Stimulated activated CD8-positive, alpha-beta memory T cell treated with anti-CD3 and anti-CD28 coated beads, Interleukin-12 subunit alpha, Interleukin-12 subunit beta, amount 100 ng/mL, for 4 hours (primary cell): ENCODE results near the gene SLC28A2.
"Not testable (repeated sequence)": the region's sequence is repeated elsewhere in the genome, so short reads cannot be mapped to it uniquely, and the experiment has no call there.

ENCODE experiments used
- DNase-seq: peaks from one replicate; pipeline ENCODE4 v3.0.0-alpha.2; 2020; ENCODE audit warnings: low read depth

The SLC28A2 gene, protein sequence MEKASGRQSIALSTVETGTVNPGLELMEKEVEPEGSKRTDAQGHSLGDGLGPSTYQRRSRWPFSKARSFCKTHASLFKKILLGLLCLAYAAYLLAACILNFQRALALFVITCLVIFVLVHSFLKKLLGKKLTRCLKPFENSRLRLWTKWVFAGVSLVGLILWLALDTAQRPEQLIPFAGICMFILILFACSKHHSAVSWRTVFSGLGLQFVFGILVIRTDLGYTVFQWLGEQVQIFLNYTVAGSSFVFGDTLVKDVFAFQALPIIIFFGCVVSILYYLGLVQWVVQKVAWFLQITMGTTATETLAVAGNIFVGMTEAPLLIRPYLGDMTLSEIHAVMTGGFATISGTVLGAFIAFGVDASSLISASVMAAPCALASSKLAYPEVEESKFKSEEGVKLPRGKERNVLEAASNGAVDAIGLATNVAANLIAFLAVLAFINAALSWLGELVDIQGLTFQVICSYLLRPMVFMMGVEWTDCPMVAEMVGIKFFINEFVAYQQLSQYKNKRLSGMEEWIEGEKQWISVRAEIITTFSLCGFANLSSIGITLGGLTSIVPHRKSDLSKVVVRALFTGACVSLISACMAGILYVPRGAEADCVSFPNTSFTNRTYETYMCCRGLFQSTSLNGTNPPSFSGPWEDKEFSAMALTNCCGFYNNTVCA

DNA sequence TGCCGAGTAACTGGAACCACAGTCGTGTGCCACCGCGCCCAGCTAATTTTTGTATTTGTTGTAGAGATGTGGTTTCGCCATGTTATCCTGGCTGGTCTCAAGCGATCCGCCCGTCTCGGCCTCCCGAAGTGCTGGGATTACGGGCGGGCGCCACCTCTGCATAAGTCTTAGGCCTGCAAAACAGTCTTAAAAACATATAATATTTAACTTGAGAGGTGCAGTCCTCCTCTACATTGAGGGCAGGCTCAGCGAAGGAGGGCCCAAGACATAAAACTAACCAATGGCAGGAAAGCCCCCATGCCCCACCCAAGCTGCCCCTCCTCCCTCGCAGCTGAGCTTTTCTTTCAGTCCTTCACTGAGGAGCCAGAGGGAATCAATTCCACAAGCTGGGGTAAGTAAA is at the start of gene SLC28A2:
Gene SLC28A2, plus strand, starts transcription at position 347 of the 400 bp plus-strand sequence. CDS start 982 bp downstream, outside the sequence.
- DNase-seq: no peak

DNA sequence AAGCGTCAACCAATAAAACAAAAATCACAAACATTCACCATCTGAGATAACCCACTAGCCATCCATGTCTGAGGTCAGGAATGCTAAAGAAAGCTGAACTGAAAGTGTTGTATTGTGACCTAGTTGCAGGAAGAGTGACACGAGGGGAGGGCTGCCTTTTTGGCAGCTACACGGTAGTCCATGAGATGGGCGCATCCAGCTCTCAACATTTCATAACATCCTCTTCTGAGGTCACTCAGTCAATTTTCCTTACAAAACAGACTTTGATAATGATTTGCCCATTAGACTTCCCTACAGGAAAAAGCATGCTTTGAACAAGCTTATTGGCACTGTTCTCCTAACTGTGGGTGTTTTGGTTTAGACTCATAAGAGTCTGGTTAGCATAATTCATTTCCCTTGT is 48.9 kb upstream of the SLC28A2 start:
- no peak for DNase-seq

DNA sequence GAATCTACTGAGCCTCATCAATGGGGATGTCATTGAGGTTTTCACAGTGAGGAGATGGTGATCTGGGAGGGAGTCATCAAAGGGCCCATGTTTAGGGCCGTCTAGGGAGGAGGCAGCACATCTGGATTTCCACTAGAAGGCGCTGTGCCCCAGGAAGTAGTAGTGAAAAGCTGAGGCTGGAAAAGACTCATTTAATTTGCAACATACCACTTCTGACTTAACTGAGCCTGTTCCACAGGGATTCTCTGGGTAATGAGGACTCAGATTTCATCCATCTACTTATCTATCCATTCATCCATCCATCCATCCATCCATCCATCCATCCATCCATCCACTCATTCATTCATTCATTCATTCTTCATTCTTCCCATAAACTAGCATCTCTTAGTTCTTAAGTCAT is 46.8 kb upstream of the SLC28A2 start:
- no peak for DNase-seq

DNA sequence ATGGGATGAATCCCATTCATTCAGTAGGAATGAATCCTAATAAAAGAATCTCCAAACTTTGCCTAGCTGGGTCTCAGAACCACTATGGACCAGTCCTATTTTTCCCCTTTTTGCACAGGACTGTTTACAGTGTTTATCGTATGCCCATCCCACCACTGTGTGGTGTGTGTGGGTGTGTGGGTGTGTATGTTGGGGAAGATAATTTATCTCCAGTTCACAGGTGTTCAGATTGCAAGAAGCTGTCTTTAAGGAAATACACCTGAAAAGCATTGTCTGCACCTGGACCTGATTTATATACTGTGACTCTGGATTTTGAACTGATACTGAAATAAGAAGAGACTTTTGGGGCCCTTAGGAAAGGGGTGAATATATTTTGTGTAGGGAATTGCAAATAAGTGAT is 39.5 kb upstream of the SLC28A2 start:
- no peak for DNase-seq

DNA sequence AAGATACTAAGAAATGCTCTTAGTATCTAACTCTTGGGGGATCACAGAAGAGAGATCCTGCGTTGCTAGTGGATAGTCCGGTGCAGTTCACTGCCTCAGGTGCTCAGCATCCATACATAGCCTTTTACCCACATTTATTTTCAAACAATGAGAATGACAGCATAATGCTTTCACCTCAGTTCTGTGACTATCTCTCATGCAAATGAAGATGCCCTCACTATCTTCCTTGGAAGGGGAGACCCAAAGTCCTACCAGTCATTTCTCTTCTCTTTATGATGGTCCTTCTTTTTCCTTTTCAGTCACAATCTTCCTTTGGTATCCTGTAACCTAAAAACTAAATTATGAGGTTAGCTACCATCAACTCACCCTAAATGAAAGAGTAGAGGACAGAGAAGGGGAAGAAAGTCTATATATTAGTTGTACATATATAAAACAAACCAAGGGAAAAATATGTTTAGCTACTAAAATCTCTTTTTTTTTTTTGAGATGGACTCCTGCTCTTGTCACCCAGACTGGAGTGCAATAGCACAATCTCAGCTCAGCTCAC is 30.9 kb upstream of the SLC28A2 start:
- no peak for DNase-seq

DNA sequence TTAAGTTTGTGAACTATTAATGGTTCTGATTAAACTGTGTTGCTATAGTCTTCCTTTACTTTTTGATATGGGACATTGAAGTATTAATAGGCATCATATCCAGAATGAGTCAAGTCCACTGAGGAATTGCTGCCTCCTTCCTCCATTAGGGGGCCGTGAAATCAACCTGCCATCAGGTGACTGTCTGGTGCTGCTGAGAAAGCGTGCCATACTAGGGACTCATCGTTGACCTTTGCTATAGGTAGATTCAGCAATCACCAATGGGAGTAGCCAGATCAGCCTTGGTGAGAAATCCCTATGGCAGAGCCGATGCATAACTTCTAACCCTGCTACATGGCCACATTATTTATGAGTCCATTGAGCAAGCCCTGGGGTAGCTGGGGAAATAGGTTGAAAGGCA is 30.1 kb upstream of the SLC28A2 start:
- no peak for DNase-seq

DNA sequence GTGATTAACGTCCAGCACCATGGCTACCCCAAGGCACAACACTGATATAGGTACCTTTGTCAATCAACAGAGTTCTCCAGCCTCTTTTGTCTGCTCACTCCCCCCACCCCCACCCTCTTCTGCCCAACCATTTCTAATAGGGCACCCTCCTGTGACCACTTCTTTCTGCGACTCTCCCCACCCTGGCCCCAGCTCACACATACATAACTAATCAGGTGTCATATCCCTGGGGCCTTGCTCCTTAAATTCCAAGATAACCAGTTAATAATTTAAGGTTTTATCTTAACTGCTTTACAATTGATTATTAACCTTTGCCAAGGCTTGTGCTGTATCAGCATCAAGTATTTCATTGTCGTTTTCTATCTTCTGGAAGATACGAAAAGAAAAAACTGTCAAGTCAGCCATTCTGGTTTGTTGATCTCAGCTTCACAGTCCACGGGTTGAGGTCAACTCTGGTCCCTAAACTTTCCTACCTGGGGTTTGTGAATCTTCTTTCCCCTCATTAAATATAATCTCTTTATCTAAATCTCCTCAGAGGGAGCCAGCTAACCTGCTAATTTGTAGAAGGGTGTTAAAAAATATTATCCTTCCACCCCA is 27.3 kb upstream of the SLC28A2 start:
- DNase-seq: no peak

DNA sequence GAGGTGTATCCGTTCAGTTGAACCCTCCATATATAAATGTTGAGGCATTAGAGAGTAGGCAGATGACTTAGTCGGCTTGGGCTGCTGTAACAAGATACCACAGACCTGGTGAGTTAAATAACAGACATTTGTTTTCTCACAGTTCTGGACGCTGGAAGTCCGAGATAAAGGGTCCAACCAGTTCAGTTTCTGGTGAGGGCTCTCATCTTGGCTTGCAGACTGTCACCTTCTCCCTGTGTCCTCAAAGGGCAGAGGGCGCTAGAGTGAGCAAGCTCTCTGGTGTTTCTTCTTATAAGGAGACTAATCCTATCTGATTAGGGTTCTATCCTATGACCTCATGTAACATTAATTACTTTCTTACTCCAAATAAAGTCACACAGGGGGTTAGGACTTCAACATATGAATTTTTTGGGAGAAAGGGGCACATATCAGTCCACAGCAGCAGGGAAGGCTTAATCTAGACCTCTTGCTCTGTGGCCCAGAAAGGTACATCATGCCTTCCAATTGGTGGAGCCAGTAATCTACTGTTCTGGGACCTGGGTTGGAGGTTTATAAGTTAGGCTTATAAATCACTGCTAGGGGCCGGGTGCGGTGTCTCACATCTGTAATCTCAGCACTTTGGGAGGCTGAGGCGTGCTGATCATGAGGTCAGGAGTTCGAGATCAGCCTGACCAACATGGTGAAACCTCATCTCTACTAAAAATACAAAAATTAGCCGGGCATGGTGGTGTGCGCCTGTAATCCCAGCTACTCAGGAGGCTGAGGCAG is 26.3 kb upstream of the SLC28A2 start:
- no peak for DNase-seq

DNA sequence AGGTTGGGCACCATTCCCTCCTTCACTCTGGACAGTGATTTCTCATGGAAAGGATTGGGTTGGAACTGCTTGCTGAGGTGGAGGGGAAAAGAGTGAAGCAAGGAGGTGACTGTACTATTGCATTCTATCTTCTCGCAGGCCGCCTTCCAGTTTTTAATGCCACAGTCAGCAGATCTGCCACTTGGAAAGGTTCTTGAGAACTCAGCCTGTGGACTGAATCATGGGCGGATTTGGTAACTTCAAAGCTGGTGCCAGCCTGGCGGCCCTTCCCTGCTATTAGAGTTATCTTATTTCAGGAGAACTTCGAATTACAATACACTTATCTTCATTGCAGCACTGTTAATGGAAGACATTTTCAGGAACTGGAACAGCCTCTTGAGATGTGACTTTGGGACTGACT is 23.1 kb upstream of the SLC28A2 start:
- DNase-seq: no peak

DNA sequence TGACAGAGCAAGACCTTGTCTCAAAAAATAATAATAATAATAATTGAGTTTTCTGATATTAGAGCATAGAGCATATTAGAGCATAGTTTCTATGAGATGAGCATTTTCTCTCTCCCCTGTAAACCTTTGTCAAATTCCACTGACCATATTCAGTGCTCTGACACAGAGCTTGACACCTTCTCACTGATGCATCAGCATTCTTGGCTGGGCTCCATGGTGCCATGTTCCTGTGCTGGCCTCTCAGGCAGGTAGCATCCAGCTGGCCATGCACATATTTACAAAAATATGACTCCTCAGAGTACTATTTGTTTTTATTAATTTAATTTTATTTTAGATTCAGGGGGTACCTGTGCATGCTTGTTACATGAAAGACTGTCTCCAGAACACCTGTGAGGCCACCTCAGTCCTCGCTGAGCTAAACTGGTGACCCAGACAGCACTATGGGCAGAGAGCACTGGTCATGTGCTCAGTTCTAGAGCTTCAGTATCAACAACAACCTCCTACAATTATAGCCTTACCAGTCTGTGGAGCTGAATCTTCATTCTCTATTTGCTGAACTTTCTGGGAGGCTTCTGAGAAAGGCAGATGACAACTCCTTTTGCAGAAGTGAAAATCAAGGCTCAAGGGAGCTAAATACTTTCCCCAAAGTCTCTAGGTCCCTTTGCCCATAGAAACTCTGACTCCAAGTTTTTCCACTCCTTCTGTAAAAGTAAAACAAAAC is 21.6 kb upstream of the SLC28A2 start:
- no peak for DNase-seq

DNA sequence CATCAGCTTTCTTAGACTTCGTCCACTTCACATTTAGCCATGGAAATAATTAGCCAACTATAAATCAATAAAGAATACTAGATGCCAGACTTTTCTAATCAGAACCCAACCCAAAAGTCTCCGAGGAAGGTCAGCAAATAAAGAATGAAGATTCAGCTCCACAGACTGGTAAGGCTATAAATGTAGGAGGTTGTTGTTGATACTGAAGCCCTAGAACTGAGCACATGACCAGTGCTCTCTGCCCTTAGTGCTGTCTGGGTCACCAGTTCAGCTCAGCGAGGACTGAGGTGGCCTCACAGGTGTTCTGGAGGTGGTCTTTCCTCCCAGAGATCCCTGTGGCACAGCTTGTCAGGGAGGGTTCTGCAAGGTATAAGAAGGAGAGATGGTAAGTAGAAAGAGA is 20.9 kb upstream of the SLC28A2 start:
- DNase-seq: no peak

DNA sequence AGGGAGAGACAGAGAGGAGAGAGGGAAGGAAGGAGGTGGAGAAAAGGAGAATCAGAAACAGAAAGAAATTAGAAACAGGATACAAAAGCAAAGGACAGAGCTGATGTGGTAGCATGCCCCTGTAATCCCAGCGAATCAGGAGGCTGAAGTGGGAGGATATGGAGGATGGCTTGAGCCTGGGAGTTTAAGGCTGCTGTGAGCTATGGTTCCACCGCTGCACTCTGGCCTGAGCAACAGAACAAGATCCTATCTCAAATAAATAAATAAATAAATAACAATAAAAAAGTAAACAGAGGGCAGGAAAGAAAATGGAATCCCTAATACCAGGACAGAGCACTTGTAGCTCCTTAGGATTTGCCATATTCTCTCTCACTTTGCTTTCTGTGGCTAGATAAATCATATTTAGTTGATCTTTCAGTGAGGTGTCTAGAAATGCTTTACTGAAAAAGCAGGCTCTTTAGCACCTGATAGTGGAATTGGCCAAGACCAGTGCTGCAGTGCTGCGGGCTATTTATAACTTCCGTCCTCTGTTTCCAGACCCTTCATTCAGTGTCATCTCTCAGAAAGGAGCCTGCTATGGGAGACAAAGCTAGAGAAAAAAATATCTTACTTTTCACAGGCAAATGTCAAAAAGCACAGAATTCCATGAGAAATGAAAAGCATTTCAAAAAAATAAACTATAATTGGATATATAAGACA is 20.0 kb upstream of the SLC28A2 start:
- DNase-seq: no peak

DNA sequence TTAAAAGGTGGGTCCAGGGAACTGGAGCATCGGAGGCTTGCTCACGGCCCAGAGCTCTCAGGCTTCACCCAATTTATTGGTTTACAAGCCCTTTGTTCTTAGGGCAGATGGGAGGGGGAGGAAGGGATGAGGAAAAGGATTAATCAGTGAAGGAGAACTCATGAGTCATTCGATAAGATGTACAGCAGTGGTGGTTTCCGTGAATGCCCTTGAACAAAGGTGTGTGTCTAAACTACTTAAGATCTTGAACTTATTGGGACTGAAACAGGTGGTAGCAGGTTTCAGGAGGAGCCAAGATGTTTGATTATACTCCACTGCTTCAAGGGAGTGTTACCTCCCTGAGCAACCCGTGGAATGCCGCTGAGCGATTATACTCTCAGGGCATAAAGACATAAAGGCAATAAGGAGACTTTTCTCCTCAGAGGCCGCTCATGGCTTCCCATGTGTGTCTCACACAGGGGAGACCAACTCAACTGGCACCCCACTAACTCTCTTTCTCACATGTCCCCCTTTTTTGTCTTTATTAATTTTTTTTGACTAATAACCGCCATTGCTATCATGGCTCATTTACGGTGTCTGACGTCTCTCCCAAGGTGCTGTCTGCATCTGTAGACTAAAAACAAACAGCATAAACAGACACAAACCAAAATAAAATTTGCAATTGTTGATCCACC is 17.3 kb upstream of the SLC28A2 start:
- no peak for DNase-seq

DNA sequence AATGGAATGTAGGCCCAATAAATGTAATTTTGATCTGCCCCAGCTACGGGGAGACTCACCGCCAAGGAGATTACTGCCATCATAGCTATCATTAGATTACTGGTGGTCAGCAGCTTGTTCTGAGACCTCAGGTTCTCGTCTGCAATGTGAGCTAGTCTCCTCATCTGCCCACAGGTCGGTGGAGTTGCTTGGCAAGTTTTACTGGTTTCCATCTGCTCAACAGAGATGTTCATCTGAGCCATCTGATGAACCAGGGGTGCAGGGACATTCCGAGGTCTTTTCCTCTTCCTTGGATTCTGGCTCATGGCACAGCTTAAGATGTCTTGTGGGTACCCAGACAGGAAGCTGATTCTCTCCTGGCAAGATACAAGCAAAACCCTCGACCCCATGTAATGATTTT is 15.2 kb upstream of the SLC28A2 start:
- DNase-seq: not testable (repeated sequence)

DNA sequence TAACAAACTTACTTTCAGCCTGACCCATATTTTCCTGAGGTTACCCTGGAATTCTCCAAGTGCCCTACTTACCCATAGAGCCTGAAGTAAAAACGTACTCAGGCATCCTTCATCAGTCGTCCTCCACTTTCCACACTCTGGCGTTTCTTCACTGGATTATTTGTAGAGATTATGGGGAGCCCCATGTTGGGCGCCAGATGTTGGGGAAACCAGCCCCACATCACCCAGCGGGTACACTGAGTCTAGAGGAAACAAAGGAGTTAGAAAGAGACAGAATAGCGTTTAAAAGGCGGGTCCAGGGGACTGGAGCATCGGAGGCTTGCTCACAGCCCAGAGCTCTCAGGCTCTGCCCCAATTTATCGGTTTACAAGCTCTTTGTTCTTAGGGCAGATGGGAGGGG is 9.7 kb upstream of the SLC28A2 start:
- no peak for DNase-seq

DNA sequence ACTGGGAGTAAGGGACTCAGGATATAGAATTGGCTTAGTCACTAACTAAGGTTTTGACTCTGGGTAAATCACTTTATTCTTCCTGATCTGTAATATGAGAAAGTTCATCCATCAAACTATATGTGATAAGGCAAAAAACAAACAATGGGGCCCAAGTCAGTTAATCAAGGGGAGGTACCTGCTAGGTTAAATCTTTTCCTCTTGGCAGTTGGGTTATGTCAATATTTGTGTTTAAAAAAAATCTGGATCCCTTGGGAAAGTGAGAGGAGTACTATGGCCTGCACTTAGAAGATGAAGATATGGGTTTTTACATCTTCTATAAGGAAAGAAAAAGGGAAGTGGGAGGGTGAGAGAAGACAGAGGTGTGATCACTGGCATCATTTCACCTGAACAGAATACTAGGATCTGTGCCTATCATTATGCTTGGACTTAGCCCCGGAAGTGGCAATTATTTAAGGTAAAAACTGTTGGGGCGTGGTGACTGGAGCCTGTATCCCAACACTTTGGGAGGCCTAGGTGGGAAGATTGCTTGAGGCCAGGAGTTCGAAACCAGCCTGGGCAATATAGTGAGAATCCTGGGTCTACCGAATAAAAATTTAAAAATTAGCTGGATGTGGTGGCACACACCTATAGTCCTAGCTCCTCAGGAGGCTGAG is 2.8 kb upstream of the SLC28A2 start:
- no peak for DNase-seq

DNA sequence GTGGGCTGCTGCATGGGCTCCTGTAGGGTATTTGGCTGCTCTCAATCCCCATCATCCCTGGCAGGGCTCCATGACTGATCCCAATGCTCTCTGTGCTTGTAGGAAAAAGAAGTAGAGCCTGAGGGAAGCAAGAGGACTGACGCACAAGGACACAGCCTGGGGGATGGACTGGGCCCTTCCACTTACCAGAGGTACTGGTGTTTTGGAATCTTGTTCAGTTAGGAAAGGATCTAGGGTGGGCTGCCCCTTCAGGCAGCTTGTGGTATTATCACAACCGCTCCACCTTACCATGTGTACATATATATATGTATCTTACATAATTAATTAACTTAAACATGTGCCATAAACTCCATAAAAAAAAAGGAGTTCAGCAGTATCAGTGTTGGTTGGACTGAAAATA is 1.3 kb downstream of the SLC28A2 start:
- DNase-seq: no peak

DNA sequence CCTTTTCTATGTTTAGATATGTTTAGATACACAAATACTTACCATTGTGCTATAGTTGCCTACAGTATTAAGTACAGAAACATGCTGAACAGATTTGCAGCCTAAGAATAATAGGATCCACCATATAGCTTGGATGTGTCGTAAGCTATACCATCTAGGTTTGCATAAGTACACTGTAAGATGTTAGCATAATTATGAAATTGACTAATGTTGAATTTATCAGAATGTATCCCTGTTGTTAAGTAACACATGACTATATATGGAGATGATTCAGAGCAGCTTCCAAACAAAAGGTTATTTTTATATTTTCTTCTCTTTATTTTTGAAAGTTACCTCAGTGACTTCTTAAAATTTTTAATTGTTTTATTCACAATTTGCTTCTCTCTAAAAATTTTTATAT is 2.4 kb downstream of the SLC28A2 start:
- DNase-seq: no peak

DNA sequence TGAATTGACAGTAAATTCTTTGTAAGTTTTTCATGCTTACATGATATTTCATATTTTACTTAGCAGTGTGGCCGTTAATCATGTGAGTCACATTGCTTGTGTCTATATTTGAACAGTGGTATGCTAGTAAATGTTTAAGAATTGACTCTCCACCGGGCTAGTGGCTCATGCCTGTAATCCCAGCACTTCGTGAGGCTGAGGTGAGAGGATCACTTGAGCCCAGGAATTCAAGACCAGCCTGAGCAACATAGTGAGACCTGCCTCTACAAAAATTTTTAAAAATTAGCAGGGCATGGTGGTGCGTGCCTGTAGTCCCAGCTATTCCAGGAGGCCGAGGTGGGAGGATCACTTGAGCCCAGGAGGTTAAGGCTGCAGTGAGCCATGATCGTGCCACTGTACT is 2.8 kb downstream of the SLC28A2 start:
- not testable (repeated sequence) for DNase-seq

DNA sequence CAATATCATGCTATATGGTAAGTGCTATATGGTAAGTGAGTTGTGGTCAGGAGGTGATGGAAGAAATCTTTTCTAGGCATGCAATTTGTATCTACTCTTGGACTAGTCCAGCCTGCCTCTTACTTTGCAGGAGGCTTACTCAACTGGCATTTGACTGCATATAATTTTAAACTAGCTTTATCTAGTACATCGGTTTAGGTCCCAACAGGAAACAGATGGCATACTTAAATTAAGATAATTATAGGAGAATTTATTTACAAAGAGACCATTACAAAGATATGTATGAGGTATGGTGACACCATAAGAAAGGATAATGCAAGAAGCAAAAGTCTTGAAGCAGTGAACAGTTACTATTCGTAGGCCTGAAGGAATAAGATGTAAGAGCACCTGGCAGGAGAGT is 7.8 kb downstream of the SLC28A2 start:
- DNase-seq: no peak
